ENCODE measurements around the gene SRGAP1. TPM values are rescaled to one million over a fixed set of nuclear protein-coding genes. Genes with fewer than 3 reads are reported as not detected.
"Not testable (repeated sequence)": the region's sequence is repeated elsewhere in the genome, so short reads cannot be mapped to it uniquely, and the experiment has no call there.

Gene SRGAP1
- total RNA-seq, 1 experiment from 2014 or later = 10.9 TPM

DNA sequence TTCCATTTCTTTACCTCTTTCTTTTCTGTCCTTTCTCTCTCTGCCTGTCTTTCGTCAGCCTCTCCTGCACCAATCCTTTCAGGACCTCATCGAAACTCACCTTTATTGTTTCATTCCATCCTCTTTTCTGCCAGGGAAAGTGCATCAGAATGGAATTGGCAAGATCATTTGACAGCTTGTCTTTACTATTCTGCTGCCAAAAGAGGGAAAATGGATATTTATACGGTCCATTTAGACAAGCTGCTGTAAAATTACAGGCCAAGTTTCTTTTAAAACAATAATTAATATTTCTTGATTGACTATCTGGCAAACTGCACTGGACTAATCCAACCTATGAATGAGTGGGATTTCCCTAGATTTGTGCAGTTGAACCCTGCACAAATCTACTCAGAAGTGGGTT is 7.6 kb upstream of the SRGAP1 start:
- DNase-seq (ENCODE audit: low read depth) = no peak

- DNase-seq (ENCODE audit: low read depth) = no peak
Observed at GRCh38 chr12:63838411-63838810, 6.1 kb upstream of the SRGAP1 start.

- DNase-seq (ENCODE audit: low read depth) = no peak
Observed at GRCh38 chr12:63841011-63841410, 3.5 kb upstream of the SRGAP1 start.

GRCh38 chr12:63841571-63841970 is 2.9 kb upstream of the SRGAP1 start:
- no peak for DNase-seq (ENCODE audit: low read depth)

DNA sequence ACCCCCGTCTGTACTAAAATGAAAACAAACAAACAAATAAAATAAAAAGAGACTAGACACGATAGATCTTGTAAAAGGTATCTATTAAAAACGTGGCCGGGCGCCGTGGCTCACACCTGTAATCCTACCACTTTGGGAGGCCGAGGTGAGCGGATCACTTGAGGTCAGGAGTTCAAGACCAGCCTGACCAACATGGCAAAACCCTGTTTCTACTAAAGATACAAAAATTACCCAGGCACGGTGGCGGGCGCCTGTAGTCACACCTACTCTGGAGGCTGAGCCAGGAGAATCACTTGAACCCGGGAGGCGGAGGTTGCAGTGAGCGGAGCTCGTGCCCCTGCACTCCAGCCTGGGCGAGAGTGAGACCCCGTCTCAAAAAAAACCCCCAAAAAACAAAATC is 1.8 kb upstream of the SRGAP1 start:
- not testable (repeated sequence) for DNase-seq (ENCODE audit: low read depth)

DNA sequence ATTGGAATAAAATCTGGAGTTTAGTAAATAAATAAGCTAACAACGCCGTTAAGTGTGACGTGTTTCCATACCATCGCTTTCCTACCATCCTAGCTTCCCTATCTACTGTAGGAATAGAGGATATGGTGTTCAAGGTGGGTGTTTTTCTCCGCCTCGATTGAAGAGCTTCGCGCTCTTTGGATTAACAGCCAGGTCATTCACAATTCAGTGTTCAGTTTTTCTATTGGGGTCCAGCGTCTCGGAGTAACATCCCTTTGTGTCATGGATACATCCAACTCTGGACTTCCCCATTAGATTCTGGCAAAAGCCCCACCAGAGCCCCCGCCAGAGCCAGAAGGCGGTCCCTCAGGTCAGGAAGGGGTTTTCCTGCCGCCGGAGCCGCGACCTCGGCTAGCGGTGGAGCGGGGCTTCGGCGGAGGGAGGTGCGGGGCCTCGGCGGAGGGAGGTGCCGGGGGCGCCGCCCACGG is 1.2 kb upstream of the SRGAP1 start:
- no peak for DNase-seq (ENCODE audit: low read depth)

DNA sequence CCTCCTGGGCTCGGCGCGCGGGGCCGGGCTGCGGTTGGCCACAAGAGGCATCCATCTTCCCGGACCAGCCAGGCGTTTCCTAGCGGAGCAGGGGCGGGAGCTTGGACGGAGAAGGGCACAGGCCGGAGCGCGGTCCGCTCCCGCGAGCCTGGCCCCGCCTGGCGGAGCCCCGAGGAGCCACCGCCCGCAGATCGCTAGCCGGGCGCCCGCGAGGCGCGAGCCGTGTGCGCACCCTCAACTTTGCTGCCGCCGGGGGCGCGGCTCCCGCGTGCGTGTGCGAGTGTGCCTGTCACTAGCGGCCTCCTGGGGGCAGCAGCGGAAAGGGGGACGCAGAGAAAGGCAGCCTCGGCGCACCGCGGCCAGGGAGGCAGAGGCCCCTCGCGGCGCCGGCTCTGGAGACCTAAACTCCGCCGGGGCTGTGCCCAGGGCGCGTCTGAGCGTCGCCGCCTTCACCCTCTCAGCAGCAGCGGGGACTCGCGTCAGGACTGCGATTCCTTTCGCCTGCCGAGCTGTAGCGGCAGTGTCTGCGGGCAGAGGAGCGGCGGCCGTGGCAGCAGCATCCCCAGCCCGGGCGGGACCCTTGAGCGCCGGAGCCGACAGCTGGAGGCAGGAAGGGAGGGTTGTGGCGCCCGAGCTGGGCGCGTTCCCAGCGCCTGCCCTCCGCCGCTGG is 644 bp upstream of the SRGAP1 start:
- DNase-seq (ENCODE audit: low read depth) = peak; percentile 92

DNA sequence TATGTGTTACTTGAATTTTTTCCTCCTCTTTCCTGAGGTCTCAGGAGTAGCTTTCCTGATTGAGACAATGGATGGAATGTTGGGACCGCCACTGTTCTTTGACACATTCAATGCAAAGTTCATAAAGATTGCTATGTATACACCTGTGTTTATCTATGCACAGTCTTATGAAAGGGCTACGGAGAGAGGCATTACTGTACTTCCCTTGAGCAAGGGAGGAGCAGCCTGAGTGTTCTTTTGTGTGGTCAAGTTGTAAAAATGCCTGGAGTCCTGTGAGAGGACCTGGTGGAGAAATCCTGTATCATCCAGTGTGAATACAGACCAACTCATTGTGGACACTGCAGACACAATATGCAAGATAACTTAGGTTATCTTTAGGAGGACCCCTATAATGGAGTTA is 1.2 kb downstream of the SRGAP1 start:
- DNase-seq (ENCODE audit: low read depth) = peak; percentile 52

DNA sequence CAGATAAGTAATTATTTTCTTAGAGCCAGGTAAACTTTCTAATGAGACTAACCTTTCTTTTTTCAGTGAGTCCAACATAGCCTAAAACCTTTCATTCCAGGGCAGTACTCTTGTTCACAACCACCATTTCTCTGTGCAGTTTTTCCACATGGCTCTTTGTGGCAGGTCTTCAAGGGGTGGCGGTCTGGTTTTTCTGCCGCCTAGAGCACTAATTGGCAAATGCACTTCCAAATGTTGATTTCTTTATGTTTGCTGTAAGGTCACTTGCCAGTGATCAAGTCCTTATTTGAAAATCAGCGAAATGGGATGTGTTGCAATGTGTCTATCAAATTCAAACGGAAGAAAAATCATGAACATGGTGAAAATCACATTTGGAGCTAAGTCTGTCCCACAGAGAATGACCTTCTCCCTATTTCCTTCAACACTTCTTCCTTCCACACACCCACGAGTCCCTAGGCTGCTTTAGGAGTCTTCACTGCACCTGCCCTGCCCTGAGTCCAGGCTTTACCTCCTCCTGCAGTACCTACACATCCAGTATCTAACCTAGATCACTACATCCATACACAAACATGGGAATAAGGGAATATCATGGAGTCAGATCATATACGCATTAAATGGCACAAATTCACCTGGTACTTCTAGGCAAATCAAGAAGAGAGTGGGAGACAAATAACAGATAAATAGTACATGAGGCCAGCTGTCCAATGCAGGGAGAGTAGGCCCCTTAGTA is 1.9 kb downstream of the SRGAP1 start:
- DNase-seq (ENCODE audit: low read depth) = peak; percentile 29

GRCh38 chr12:63848450-63848849 is 4.0 kb downstream of the SRGAP1 start:
- no peak for DNase-seq (ENCODE audit: low read depth)

- DNase-seq (ENCODE audit: low read depth) = no peak
Observed at GRCh38 chr12:63849106-63849620, 4.7 kb downstream of the SRGAP1 start.

- DNase-seq (ENCODE audit: low read depth) = no peak
Observed at GRCh38 chr12:63849641-63850040, 5.1 kb downstream of the SRGAP1 start.

DNA sequence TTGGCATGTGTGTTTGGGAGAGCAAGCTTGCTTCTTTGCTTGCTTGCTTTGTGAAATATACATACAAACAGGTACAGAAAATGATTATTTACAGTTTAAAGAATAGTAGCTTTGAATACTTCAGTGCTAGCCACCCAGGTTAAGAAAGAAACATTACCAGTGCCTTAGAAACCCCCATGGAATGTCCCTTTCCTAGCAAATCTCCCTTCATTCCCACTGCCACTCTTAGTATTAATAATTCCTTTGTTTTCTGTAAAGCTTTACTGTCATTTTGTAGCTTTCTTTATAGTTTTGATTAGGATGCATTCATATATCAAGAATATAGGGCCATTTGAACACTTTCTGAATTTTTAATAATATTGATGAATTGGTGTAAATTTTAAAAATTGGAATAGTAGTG is 9.5 kb downstream of the SRGAP1 start:
- DNase-seq (ENCODE audit: low read depth) = no peak

DNA sequence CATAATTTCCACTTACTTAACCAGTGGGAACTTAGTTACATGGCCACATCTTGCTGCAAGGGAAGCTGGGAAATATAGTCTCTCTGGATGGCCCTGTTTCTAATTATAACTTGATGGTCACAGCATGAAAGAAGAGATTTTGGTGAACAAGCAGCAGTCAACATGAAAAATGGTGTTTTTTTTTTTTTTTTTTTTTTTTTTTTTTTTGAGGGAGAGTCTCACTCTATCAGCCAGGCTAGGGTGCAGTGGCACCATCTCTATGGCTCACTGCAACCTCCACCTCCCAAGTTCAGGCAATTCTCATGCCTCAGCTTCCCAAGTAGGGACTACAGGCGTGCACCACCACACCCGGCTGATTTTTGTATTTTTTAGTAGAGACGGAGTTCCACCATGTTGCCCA is 10.8 kb downstream of the SRGAP1 start:
- DNase-seq (ENCODE audit: low read depth) = no peak

GRCh38 chr12:63857771-63858670 is 13.5 kb downstream of the SRGAP1 start:
- no peak for DNase-seq (ENCODE audit: low read depth)

DNA sequence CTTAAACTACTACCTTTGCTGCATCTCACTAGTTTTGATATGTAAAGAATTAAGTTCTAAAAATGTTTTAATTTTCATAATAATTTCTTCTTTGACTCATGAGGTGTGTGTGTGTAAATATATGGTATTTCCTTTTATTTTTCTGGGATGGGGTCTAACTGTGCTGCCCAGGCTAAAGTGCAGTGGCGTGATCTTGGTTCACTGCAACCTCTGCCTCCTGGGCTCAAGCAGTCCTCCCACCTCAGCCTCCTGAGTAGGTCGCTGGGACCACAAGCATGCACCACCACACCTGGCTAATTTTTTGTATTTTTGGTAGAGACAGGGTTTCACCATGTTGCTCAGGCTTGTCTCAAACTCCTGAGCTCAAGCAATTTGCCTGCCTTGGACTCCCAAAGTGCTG is 15.4 kb downstream of the SRGAP1 start:
- DNase-seq (ENCODE audit: low read depth) = not testable (repeated sequence)

GRCh38 chr12:63862187-63862968 is 17.9 kb downstream of the SRGAP1 start:
- no peak for DNase-seq (ENCODE audit: low read depth)

DNA sequence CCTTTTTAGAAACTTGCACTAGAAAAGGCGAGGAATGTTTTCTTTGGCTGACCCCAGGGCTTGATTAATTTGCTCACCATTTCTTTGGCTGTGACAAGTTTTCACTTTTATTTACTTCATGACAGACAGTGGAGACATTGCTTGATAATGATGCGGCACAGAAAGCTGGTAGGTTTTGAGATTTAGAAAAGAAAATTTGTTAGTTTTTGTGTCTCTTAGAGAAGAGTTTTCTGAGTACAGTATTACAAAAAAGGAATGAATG is 18.4 kb downstream of the SRGAP1 start:
- no peak for DNase-seq (ENCODE audit: low read depth)

DNA sequence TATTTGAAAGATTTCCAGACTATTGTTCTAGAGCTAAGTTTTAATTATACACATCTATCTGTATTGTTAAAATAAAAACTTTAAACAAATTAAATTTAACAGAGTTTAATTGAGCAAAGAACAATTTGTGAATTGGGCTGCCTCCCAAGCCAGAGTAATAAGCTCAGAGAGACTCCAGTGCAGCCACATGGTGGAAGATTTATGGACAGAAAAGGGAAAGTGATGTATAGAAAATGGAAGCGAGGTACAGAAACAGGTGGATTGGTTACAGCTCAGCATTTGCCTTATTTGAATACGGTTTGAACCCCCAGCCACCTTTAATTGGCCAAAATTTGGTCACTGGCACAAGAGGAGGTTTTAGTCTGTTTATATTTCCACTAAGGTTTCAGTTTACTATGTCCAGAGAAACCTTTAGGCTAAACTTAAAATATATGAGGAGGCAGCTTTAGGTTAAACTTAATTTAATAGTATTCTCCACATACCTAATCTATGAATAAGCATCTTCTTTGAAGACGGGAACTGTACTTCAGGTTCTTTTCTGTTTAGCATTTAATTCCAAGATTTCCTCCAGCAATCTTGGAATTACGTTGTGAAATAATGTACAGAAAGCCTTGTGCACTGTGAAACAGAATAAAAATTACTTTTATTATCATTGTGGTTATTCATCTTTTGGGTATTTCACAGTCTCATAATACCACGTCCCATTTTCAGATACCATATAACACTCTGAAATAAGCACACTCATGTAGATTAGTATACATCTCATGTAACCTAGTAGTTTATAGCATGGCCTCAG is 19.4 kb downstream of the SRGAP1 start:
- DNase-seq (ENCODE audit: low read depth) = no peak

DNA sequence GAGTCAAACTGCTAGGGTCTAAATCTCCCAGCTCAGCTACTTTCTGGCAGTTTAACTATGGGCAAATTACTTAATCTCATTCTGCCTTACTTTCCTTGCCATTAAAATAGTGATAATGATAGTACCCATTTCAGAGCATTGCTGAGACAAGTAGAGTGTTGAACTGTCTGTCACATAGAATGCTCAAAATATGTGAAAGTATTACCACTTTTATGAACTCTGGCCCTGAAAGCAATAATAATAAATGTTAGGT is 19.9 kb downstream of the SRGAP1 start:
- DNase-seq (ENCODE audit: low read depth) = no peak

DNA sequence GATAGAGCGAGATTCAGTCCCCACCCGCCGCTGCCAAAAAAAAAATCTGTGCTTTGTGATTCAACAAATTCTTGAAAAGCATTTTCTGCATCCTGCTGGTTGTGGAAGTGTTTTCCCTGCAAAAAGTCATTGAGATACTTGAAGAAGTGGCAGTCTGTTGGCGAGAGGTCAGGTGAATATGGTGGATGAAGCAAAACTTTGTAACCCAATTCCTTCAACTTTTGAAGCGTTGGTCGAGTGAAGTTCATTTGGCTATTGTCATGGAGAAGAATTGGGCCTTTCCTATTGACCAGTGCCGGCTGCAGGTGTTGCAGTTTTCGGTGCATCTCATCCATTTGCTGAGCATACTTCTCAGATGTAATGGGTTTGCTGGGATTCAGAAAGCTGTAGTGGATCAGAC is 20.9 kb downstream of the SRGAP1 start:
- no peak for DNase-seq (ENCODE audit: low read depth)
